GM18873 (cell line): ENCODE results near the gene PI4K2A.

Experiments used
- ATAC-seq: cut with Tn5 transposase; IDR thresholded peaks from one replicate; pipeline ENCODE4 v1.9.1; 2021; ENCODE audit warnings: mild to moderate bottlenecking, moderate library complexity, moderate number of reproducible peaks; ENCODE audit not compliant: unreplicated experiment, low FRiP score

Gene PI4K2A

GRCh38 chr10:97701438-97702069 is 61.1 kb downstream of the PI4K2A start:
- no peak for ATAC-seq

- no peak for ATAC-seq
Observed at GRCh38 chr10:97703398-97704067, 63.1 kb downstream of the PI4K2A start.

GRCh38 chr10:97704341-97704740 is 63.9 kb downstream of the PI4K2A start:
- no peak for ATAC-seq

- no peak for ATAC-seq
Observed at GRCh38 chr10:97705006-97705670, 64.7 kb downstream of the PI4K2A start.

GRCh38 chr10:97707134-97707861 is 66.8 kb downstream of the PI4K2A start:
- no peak for ATAC-seq

GRCh38 chr10:97708167-97708566 is 67.7 kb downstream of the PI4K2A start:
- no peak for ATAC-seq

GRCh38 chr10:97708976-97709946 is 68.8 kb downstream of the PI4K2A start:
- no peak for ATAC-seq

GRCh38 chr10:97711640-97712572 is 71.4 kb downstream of the PI4K2A start:
- ATAC-seq: no peak

- ATAC-seq: no peak
Observed at GRCh38 chr10:97713339-97713825, 72.9 kb downstream of the PI4K2A start, which contains the start of gene MARVELD1. Gene MARVELD1 (plus strand): TSS chr10:97713730. CDS start chr10:97713877, 147 bp downstream.

- ATAC-seq: peak; percentile 53
Observed at GRCh38 chr10:97713826-97714400, 73.4 kb downstream of the PI4K2A start.

- no peak for ATAC-seq
Observed at GRCh38 chr10:97714401-97715258, 74.2 kb downstream of the PI4K2A start.

- no peak for ATAC-seq
Observed at GRCh38 chr10:97715259-97715874, 74.9 kb downstream of the PI4K2A start.

GRCh38 chr10:97717627-97718026 is 77.2 kb downstream of the PI4K2A start:
- ATAC-seq: no peak

GRCh38 chr10:97718178-97718577 is 77.7 kb downstream of the PI4K2A start:
- no peak for ATAC-seq

- ATAC-seq: no peak
Observed at GRCh38 chr10:97718659-97719142, 78.2 kb downstream of the PI4K2A start.

GRCh38 chr10:97719602-97720001 is 79.1 kb downstream of the PI4K2A start:
- ATAC-seq: no peak
